Ovary (tissue), 3 donors: ENCODE results near the gene DPY30.

ENCODE experiments used
- EP300 ChIP-seq: sonication (generic); formaldehyde crosslinking; IDR thresholded peaks from one replicate; pipeline ENCODE4 v1.6.1; 2017; ENCODE audit warnings: antibody characterized with exemption
- POLR2A ChIP-seq: fragments of 450-650 bp; IDR thresholded peaks from one replicate; pipeline ENCODE4 v1.6.1; 2017; ENCODE audit warnings: antibody characterized with exemption, mild to moderate bottlenecking, moderate library complexity
- TF ChIP-seq, protein P1 (sequence below), 3 donors: fragments of 450-650 bp in 2 of 3; fragments of 200-600 bp in 1 of 3; IDR thresholded peaks; one replicate each; pipeline versions ENCODE4 v1.5.1 to v1.8.0; 2016 to 2022; ENCODE audit warnings: antibody characterized with exemption in 3 of 3, mild to moderate bottlenecking in 1 of 3
- donor health status: DM: no; HTN: no; CAD: no.

DNA sequence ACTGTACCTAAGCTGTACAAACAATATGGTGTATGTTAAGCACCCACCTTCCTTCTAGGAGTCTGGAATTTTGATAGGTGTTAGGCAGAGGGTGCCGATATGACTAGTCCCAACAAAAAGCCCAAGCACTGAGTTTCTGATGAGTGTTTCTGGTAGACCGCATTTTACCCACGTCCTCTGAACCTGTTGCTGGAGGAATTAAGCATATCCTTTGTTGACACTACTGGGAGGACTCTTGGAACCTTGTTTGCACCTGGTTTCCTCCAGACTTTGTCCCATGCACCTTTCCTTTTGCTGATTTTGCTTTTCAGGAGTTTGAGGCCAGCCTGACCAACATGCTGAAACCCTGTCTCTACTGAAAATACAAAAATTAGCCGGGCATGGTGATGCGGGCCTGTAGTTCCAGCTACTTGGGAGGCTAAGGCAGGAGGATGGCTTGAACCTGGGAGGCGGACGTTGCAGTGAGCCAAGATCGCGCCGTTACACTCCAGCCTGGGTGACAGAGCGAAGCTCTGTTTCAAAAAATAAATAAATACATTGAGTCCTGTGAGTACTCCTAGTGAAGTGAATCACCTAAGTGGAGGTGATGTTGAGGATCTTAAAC, 12.3 kb upstream of the DPY30 start:
- TF ChIP-seq, protein P1, sequence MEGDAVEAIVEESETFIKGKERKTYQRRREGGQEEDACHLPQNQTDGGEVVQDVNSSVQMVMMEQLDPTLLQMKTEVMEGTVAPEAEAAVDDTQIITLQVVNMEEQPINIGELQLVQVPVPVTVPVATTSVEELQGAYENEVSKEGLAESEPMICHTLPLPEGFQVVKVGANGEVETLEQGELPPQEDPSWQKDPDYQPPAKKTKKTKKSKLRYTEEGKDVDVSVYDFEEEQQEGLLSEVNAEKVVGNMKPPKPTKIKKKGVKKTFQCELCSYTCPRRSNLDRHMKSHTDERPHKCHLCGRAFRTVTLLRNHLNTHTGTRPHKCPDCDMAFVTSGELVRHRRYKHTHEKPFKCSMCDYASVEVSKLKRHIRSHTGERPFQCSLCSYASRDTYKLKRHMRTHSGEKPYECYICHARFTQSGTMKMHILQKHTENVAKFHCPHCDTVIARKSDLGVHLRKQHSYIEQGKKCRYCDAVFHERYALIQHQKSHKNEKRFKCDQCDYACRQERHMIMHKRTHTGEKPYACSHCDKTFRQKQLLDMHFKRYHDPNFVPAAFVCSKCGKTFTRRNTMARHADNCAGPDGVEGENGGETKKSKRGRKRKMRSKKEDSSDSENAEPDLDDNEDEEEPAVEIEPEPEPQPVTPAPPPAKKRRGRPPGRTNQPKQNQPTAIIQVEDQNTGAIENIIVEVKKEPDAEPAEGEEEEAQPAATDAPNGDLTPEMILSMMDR (IDR thresholded peaks at IDR 0.05) = no peak
- TF ChIP-seq EP300 (no peak), POLR2A (no peak)
